HG03378 (cell line): Measurements from ENCODE around the gene PCDH11Y.
"Not testable (repeated sequence)": the region's sequence is repeated elsewhere in the genome, so short reads cannot be mapped to it uniquely, and the experiment has no call there.

ENCODE experiments used
- ATAC-seq: cut with Tn5 transposase; IDR thresholded peaks from one replicate; pipeline ENCODE4 v1.9.1; 2021; ENCODE audit warnings: mild to moderate bottlenecking, moderate library complexity; ENCODE audit not compliant: unreplicated experiment

Gene PCDH11Y, protein sequence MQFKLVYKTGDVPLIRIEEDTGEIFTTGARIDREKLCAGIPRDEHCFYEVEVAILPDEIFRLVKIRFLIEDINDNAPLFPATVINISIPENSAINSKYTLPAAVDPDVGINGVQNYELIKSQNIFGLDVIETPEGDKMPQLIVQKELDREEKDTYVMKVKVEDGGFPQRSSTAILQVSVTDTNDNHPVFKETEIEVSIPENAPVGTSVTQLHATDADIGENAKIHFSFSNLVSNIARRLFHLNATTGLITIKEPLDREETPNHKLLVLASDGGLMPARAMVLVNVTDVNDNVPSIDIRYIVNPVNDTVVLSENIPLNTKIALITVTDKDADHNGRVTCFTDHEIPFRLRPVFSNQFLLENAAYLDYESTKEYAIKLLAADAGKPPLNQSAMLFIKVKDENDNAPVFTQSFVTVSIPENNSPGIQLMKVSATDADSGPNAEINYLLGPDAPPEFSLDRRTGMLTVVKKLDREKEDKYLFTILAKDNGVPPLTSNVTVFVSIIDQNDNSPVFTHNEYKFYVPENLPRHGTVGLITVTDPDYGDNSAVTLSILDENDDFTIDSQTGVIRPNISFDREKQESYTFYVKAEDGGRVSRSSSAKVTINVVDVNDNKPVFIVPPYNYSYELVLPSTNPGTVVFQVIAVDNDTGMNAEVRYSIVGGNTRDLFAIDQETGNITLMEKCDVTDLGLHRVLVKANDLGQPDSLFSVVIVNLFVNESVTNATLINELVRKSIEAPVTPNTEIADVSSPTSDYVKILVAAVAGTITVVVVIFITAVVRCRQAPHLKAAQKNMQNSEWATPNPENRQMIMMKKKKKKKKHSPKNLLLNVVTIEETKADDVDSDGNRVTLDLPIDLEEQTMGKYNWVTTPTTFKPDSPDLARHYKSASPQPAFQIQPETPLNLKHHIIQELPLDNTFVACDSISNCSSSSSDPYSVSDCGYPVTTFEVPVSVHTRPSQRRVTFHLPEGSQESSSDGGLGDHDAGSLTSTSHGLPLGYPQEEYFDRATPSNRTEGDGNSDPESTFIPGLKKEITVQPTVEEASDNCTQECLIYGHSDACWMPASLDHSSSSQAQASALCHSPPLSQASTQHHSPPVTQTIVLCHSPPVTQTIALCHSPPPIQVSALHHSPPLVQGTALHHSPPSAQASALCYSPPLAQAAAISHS (N-terminal part only)

DNA sequence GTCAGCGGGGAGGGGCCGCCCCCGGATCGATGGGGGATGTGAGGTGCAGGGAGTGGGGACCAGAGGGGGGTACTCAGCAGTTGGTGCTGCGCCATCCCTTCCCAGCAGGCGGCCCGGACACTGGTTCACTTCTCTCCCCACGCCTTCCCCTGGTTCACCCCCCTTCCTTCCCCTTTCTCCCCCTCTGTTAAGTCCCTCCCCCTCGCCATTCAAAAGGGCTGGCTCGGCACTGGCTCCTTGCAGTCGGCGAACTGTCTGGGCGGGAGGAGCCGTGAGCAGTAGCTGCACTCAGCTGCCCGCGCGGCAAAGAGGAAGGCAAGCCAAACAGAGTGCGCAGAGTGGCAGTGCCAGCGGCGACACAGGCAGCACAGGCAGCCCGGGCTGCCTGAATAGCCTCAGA lies at the start of gene PCDH11Y:
TSS of gene PCDH11Y (plus strand) at position 240 of the 400 bp plus-strand sequence. CDS start 56,804 bp downstream, outside the sequence.
- not testable (repeated sequence) for ATAC-seq

DNA sequence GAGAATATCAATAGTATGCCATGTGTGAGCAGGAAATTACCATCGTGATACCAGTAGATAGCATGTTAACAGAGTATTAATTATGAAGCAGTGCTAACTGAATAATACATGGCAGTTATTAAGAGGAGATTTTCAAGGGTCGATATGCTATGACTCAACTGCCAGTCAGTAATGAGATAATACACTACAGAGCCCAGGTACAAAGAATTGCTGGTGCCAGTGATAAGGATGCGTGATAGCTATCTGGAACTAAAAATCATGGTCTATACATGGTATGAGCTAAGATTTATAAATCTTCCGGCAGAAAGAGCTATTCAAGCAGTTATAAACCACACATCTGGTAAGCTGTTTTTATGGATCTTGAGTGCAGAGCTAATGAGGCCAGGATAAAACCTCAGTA lies 32.2 kb upstream of the PCDH11Y start:
- not testable (repeated sequence) for ATAC-seq

- ATAC-seq = peak; percentile 99
Observed at GRCh38 chrY:4991743-4992400, 8.2 kb upstream of the PCDH11Y start.

DNA sequence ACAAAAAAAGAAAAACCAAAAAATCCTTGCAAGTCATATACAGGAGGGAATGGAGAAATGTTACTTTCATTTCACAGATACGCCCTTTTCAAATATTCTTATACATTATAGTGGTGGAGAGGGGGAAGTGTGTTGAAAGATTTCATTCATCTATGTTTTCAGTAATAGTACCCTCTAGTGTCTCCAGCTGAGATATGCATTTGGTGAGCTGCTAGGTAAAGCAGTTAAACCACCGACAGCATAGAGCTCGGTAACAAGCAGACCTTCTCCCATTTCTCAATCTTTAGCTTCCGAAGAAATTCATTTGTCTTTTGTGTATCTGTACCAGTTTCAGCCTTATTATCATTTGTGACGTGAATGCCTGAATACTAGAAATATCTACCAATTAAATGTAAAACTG lies 5.2 kb upstream of the PCDH11Y start:
- not testable (repeated sequence) for ATAC-seq

DNA sequence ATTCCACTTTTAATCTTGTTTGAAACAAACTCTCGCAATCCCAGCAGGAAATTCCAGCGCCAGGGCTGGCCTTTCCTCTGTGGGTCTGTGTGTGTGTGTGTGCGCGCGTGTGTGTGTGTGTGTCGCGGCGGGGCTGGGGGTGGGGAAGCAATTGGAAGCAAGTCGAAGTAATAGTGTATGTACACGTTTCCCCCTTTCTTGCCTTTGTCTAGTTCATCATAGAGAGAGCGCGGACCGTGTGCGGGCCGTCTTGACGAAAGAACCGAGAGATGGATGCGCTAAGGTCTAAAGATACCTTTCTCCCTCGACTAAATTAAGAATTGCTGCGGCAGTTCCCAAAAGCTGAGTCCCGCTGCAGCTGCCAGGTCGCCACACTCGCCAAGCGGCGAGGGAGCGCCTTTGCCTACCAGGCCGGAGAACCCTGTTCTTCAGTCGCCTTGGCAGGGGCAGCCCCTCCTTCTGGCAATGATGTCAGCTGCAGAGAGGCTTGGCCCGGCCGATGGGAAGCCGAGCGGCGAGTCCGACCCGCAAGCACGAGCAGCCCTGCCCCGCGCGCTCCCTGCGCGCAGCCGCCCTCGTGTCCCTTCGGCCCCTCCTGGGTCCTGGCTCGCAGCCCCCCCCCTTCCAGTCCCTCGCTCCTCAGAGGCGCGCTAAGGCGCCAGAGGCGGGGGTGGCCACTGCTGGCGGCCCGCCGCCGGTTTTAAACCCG lies 2.5 kb downstream of the PCDH11Y start:
- not testable (repeated sequence) for ATAC-seq

DNA sequence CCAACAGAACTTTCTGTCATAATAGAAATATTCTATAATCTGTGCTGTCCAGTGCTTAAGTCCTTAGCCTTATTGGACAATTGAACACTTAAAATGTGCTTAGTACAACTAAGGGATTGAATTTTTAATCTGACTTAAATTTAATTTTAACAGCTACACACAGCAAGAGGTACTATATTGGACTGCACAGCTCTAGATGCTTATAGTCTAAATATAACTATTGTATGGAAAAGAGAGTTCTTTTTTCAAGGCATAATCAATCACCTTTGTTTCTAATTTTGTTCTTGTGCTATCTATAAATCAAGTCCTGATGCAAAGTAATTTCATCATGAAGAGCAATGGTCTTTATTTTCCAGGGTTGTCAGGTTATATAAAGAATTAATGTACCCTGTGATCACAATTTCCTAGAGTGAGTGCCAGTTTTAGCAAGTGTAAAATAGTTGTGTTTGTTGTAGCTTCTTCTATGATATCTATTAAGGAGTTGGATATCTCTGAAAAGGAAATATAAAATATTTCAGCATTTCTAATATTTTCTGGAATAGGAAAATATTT lies 39.0 kb downstream of the PCDH11Y start:
- not testable (repeated sequence) for ATAC-seq

- not testable (repeated sequence) for ATAC-seq
Observed at GRCh38 chrY:5083017-5083416, 82.9 kb downstream of the PCDH11Y start.

DNA sequence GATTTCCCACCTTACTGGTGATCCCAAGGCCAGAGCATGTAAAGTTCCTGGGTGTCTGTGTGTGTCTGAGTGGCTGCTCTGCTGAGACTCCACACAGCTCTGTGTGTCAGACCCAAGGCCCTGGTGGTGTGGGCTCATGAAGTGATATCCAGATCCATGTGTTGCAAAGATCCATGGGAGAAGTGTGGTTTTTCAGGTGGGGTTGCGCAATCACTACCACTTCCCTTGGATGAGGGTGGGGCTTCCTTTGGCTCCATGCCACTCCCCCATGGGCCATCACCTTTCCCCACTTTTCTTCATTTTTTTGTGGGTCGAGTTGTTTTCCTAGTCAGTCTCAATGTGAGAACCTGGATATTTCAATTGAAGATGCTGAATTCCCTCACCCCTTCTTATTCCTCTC lies 182.9 kb downstream of the PCDH11Y start:
- ATAC-seq = not testable (repeated sequence)

DNA sequence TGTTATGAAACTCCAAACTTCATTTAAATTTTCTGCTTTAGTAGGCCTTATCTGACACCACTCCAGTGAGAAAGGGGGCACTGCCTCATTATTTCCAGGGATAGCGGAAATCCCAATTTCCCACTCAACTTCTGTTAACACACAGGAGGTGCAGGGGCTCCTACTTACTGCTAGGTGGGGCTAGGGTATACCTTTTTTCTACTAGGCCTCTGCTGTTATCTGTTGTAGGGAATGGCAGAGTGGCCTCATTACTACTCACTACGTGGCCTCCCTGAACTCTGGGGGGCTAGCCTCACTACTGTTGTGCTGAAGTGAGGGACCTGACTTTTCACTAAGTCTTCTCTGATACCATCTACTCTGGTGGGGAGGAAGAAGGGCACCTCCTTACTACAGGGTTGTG lies 215.0 kb downstream of the PCDH11Y start:
- not testable (repeated sequence) for ATAC-seq

DNA sequence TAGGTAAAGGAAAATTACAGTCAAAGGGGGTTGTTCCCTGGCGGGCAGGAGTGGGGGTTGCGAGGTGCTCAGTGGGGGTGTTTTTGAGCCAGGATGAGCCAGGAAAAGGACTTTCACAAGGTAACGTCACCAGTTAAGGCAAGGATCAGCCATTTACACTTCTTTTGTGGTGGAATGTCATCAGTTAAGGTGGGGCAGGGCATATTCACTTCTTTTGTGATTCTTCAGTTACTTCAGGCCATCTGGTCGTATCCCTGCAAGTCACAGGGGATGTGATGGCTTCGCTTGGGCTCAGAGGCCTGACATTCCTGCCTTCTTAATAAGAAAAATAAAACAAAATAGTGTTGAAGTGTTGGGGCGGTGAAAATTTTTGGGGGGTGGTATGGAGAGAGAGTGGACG lies 324.8 kb downstream of the PCDH11Y start:
- not testable (repeated sequence) for ATAC-seq

GRCh38 chrY:5342220-5342619 lies 342.1 kb downstream of the PCDH11Y start:
- not testable (repeated sequence) for ATAC-seq

GRCh38 chrY:5543705-5544104 lies 543.6 kb downstream of the PCDH11Y start:
- not testable (repeated sequence) for ATAC-seq

- ATAC-seq = not testable (repeated sequence)
Observed at GRCh38 chrY:5638589-5638988, 638.5 kb downstream of the PCDH11Y start.

GRCh38 chrY:5679265-5679664 lies 679.2 kb downstream of the PCDH11Y start:
- ATAC-seq = not testable (repeated sequence)

GRCh38 chrY:5708727-5709126 lies 708.6 kb downstream of the PCDH11Y start:
- ATAC-seq = not testable (repeated sequence)

DNA sequence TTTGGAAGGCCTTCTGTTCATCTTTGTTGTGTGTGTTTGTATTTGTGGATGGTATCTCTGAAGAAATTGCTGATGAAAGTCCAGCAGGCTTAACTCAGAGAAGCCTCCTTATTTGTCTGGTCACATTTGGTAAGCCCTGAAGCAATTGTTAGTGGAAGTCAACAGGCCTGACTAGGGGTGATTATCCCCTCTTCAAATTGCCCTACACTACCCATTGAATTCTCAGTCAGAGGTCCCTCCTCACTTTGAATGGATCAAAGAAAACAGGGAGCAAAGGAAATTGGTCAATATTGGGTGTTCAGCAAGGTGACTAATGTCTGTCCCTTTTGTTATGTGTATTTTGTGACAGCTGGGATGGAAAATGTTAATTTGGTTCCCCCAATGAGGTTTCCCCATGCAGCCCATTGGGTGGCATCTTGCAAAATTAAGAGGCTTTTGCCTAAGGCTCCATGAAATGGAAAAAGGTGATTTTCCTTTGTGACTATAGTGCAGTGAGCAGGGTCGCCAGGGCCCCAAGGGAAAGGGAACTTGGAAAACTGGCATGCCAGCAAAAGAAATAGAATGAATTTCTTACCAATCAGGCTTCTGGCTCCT lies 709.8 kb downstream of the PCDH11Y start:
- not testable (repeated sequence) for ATAC-seq

DNA sequence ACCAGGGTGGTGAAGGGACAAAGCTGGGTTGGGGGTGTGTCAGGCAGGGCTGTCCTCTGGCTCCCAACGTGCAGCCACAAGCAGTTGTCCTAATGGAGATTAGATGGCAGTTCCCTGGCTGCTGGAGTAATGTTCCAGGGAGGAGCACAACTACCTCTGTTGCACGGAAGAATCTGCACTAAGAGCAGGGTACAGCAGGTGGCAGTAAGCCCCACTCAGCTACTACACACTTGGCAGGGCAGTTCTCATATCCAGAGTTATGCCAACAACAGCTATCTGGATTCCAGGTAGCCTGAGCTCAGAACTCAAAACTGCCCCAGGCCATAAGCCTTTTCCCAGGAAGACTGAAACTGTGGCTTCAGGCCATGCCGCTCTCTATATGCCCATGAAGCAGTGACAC lies 761.3 kb downstream of the PCDH11Y start:
- not testable (repeated sequence) for ATAC-seq

DNA sequence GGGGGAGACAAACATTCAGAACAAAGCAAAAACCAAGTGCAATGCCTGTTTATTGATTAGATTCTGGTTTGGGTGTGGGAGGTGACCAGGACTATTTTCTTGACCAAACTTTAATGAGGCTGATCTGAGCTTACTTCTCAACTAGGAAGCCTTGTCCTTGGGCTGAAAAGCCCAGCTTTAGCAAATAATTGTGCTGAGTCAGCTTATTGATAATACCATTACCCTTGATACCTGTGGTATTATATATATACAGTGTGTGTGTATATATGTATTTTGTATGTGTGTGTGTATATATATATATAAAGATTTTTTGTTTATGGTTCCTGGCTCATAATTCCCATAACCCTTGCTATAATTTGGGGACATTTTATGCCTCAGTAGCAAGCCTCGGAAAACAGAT lies 776.4 kb downstream of the PCDH11Y start:
- ATAC-seq = not testable (repeated sequence)
